Adrenal gland (tissue), 12 donors: Measurements from ENCODE around the gene PSAP. TPM values are rescaled to one million over a fixed set of nuclear protein-coding genes. Genes with fewer than 3 reads are reported as not detected.

Source experiments
- DNase-seq, 7 donors: peaks; one replicate each; pipeline ENCODE4 v3.0.0-alpha.2; 2019 to 2020
- H3K27ac ChIP-seq, 5 donors: fragments of 200-600 bp; sonication (generic) in 4 of 5; 1 replicate in 3 of 5; 2 replicates in 2 of 5; pipeline versions ENCODE4 v1.5.1 to v1.8.0; 2016 to 2020; ENCODE audit warnings: mild to moderate bottlenecking in 1 of 5
- H3K27me3 ChIP-seq: fragments of 200-600 bp; 2 replicates; pipeline ENCODE4 v1.8.0; 2021
- H3K36me3 ChIP-seq, 2 donors: fragments of 200-600 bp; replicated peaks in 1 of 2; 1 replicate in 1 of 2; 2 replicates in 1 of 2; pipeline versions ENCODE4 v1.5.1 to v1.8.0; 2018 to 2022
- H3K4me1 ChIP-seq, 2 donors: fragments of 200-600 bp; replicated peaks in 1 of 2; 1 replicate in 1 of 2; 2 replicates in 1 of 2; pipeline versions ENCODE4 v1.5.1 to v1.8.0; 2018 to 2021
- H3K4me3 ChIP-seq, 4 donors: fragments of 200-600 bp; sonication (generic) in 3 of 4; one replicate each; pipeline ENCODE4 v1.5.1; 2016 to 2018
- H3K9me3 ChIP-seq, 3 donors: fragments of 200-600 bp; sonication (generic) in 1 of 3; replicated peaks in 1 of 3; 1 replicate in 2 of 3; 2 replicates in 1 of 3; pipeline versions ENCODE4 v1.5.1 to v1.8.0; 2016 to 2021
- CTCF ChIP-seq, 6 experiments: fragments of 450-650 bp in 4 of 6; fragments of 200-600 bp in 2 of 6; sonication (generic) in 1 of 6; IDR thresholded peaks; 1 replicate in 5 of 6; 2 replicates in 1 of 6; pipeline versions ENCODE4 v1.5.1 to v1.8.0; 2016 to 2021; ENCODE audit warnings: antibody characterized with exemption in 6 of 6, mild to moderate bottlenecking in 2 of 6, moderate library complexity in 1 of 6
- POLR2A ChIP-seq, 2 donors: fragments of 450-650 bp; IDR thresholded peaks; one replicate each; pipeline ENCODE4 v1.6.1; 2017; ENCODE audit warnings: antibody characterized with exemption in 2 of 2, mild to moderate bottlenecking in 2 of 2, moderate library complexity in 1 of 2
- WGBS, 4 donors: extraction: QIAGEN DNeasy Blood & Tissue Kit in 2 of 4; methylation state at CpG; one replicate each; pipeline versions ENCODE4 v1.1.5 to v1.1.7; 2013 to 2017; 5-methylcytosine and 5-hydroxymethylcytosine counted together
- intact Hi-C, 2 donors: fragments of 100-400 bp; cut with DNase I; formaldehyde crosslinking; loops; one replicate each; pipeline versions ENCODE4 v1.14.1 to v1.15.0; 2022 to 2023
- polyA plus RNA-seq, 3 donors: library from polyadenylated mRNA; stranded (reverse); fragments of 200-250 nt in 2 of 3; fragments of 350-450 nt in 1 of 3; fragmentation: Illumina TruSeq in 1 of 3; extraction: RNeasy Lipid Tissue Mini Kit (QIAGEN cat#74804) in 1 of 3; gene quantifications; one replicate each; pipeline ENCODE4 v1.2.3, GENCODE V29; 2013 to 2014
- total RNA-seq, 9 donors: library from RNA; depleted of rRNA in 4 of 9; stranded (reverse); fragments of >200 nt in 4 of 9; fragments of 120-200 nt in 1 of 9; fragmentation: NEBNext Ultra II Directional in 1 of 9; extraction: Animal tissue kit (Norgen Biotek cat#: 25700) in 1 of 9; gene quantifications; one replicate each; pipeline versions ENCODE4 v1.1.0 to v1.2.4, GENCODE V29; 2013 to 2023
- donor health status: healthy with polysubstance abuse.
- donor health status: Bipolar disorder and iron deficiency.
- donor health status: DM: yes; HTN: yes; CAD: no.
- donor health status: DM: no; HTN: no; CAD: no.
- donor health status: DM: no; HTN: no; CAD: no.
- donor health status: DM: yes; HTN: yes; CAD: no.

PSAP gene
- total and polyA plus RNA-seq, 12 donors: 623 to 3,452 (median 2,140) TPM

DNA sequence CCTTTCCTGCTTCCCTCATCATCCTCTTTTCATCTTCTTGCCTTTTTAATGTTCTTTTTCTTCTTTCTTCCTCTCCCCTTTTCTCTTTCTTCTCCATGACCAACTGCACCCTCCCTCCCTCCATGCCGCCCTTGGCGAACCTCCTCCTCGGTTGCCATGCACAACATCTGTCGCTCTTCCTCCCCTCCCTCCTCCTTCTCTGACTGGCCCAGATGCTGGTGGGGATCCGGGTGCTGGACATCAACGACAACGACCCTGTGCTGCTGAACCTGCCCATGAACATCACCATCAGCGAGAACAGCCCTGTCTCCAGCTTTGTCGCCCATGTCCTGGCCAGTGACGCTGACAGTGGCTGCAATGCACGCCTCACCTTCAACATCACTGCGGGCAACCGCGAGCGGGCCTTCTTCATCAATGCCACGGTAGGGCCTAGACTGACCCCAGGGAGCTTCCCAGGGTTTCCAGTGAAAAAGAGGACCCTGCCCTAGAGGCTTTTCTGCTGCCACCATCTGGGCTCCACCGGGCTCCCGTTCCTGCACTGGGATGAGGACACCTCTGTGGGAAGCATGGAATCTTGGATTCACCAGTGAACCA is 66.3 kb downstream of the PSAP start:
- Histone ChIP-seq H3K27me3 (no peaks in the 10 kb centered on the region), H3K36me3 (no peaks in the 10 kb centered on the region), H3K9me3 (no peaks in the 10 kb centered on the region), H3K27ac (no peak overlapping the region), H3K4me3 (no peak overlapping the region), H3K4me1 (peaks cover 0 to 8% of the 10 kb centered on the region in 2 donors)
- no peak for DNase-seq
- intact Hi-C loops: no loop called here
- TF ChIP-seq CTCF (IDR thresholded peaks at IDR 0.05): no peak
- TF ChIP-seq POLR2A (IDR thresholded peaks at IDR 0.05): no peak
- 91 to 93% (median 92%) methylated on average over 16 to 18 of the region's 18 CpGs for WGBS, 4 donors

GRCh38 chr10:71783917-71784678 is 67.0 kb downstream of the PSAP start:
- no peak for DNase-seq
- Histone ChIP-seq H3K4me3 (no peak overlapping the region), H3K4me1 (peaks cover 0 to 8% of the 10 kb centered on the region in 2 donors), H3K27me3 (no peaks in the 10 kb centered on the region), H3K36me3 (no peaks in the 10 kb centered on the region), H3K9me3 (no peaks in the 10 kb centered on the region), H3K27ac (no peak overlapping the region)
- WGBS, 4 donors: 80 to 86% (median 82%) methylated on average over 10 to 17 of the region's 17 CpGs
- intact Hi-C loops: no loop called here
- TF ChIP-seq POLR2A (IDR thresholded peaks at IDR 0.05): no peak
- TF ChIP-seq CTCF (IDR thresholded peaks at IDR 0.05): no peak

GRCh38 chr10:71782917-71783490 is 68.0 kb downstream of the PSAP start:
- Histone ChIP-seq H3K4me1 (peaks cover 0 to 8% of the 10 kb centered on the region in 2 donors), H3K4me3 (no peak overlapping the region), H3K27me3 (no peaks in the 10 kb centered on the region), H3K27ac (no peak overlapping the region), H3K9me3 (no peaks in the 10 kb centered on the region), H3K36me3 (no peaks in the 10 kb centered on the region)
- no peak for DNase-seq
- intact Hi-C loops: no loop called here
- TF ChIP-seq POLR2A (IDR thresholded peaks at IDR 0.05) (no peak), CTCF (IDR thresholded peaks at IDR 0.05) (no peak)
- WGBS, 4 donors: 41 to 57% (median 52%) methylated on average over 7 of the region's 7 CpGs

GRCh38 chr10:71782221-71782916 is 68.7 kb downstream of the PSAP start:
- no peaks in the 10 kb centered on the region for H3K27me3 ChIP-seq
- H3K4me1 ChIP-seq: peaks cover 0 to 8% of the 10 kb centered on the region in 2 donors
- no peak for DNase-seq
- intact Hi-C loops: no loop called here
- no peak overlapping the region for H3K27ac ChIP-seq
- 57 to 79% (median 69%) methylated on average over 6 of the region's 6 CpGs for WGBS, 4 donors
- TF ChIP-seq POLR2A (IDR thresholded peaks at IDR 0.05) (no peak), CTCF (IDR thresholded peaks at IDR 0.05) (no peak)
- no peaks in the 10 kb centered on the region for H3K9me3 ChIP-seq
- H3K36me3 ChIP-seq: no peaks in the 10 kb centered on the region
- H3K4me3 ChIP-seq: no peak overlapping the region
